SU-DHL-6 (cell line): ENCODE data around the gene ZFHX3.

Experiments
- H2AFZ ChIP-seq: fragments of 200-600 bp; sonication (generic); 2 replicates; pipeline ENCODE4 v1.6.1; 2014; ENCODE audit warnings: low read depth, mild to moderate bottlenecking, moderate library complexity, mixed read lengths, antibody characterized with exemption, low read length; ENCODE audit not compliant: severe bottlenecking
- H3F3A ChIP-seq: fragments of 200-600 bp; shearing (Covaris generic); 2 replicates; pipeline ENCODE4 v1.6.0; 2016; ENCODE audit warnings: antibody characterized with exemption, mild to moderate bottlenecking; ENCODE audit not compliant: insufficient read depth
- H3K27ac ChIP-seq: fragments of 200-600 bp; sonication (generic); 2 replicates; pipeline ENCODE4 v1.5.1; 2016; ENCODE audit warnings: low read depth, mild to moderate bottlenecking, low read length, moderate library complexity, mixed read lengths
- H3K27me3 ChIP-seq: fragments of 200-600 bp; sonication (generic), shearing (Covaris generic); 2 replicates; pipeline ENCODE4 v1.6.0; 2014; ENCODE audit warnings: mild to moderate bottlenecking, low read length
- H3K36me3 ChIP-seq: fragments of 200-600 bp; sonication (generic); 2 replicates; pipeline ENCODE4 v1.6.1; 2014; ENCODE audit warnings: mild to moderate bottlenecking, low read length, mixed read lengths
- H3K4me2 ChIP-seq: fragments of 300-600, 200-600 bp; shearing (Covaris generic), sonication (generic); 2 replicates; pipeline ENCODE4 v1.6.0; 2014; ENCODE audit warnings: low read length, low read depth, mild to moderate bottlenecking; ENCODE audit not compliant: poor library complexity, severe bottlenecking
- H3K4me3 ChIP-seq: fragments of 200-600 bp; sonication (generic); 2 replicates; pipeline ENCODE4 v1.5.1; 2014; ENCODE audit warnings: antibody characterized with exemption, low read length, mild to moderate bottlenecking, mixed read lengths; ENCODE audit not compliant: insufficient read depth, poor library complexity, severe bottlenecking
- H3K79me2 ChIP-seq: fragments of 200-600 bp; sonication (generic); 2 replicates; pipeline ENCODE4 v1.6.1; 2014; ENCODE audit warnings: mild to moderate bottlenecking, low read length, moderate library complexity; ENCODE audit not compliant: insufficient read depth
- H3K9ac ChIP-seq: fragments of 200-600 bp; sonication (generic); 2 replicates; pipeline ENCODE4 v1.7.0; 2014; ENCODE audit warnings: mild to moderate bottlenecking, low read length
- H3K9me2 ChIP-seq: fragments of 200-600 bp; sonication (generic); replicated peaks from 2 replicates; pipeline ENCODE4 v1.6.1; 2014; ENCODE audit warnings: low read length; ENCODE audit not compliant: insufficient read depth
- H3K9me3 ChIP-seq: fragments of 200-600 bp; sonication (generic); 2 replicates; pipeline ENCODE4 v1.6.1; 2014; ENCODE audit warnings: low read length, mixed read lengths; ENCODE audit not compliant: insufficient read depth
- H4K20me1 ChIP-seq: fragments of 200-600 bp; sonication (generic); 2 replicates; pipeline ENCODE4 v1.6.1; 2014; ENCODE audit warnings: low read depth, mild to moderate bottlenecking, antibody characterized with exemption, low read length, moderate library complexity, mixed read lengths
- CTCF ChIP-seq: fragments of 200-600 bp; sonication (generic); IDR thresholded peaks from one replicate; pipeline ENCODE4 v1.5.1; 2017; ENCODE audit warnings: antibody characterized with exemption, mild to moderate bottlenecking, low read length, moderate library complexity; ENCODE audit not compliant: insufficient read depth, poor library complexity, severe bottlenecking
- EZH2phosphoT487 ChIP-seq: fragments of 200-600 bp; sonication (generic), shearing (Covaris generic); conservative IDR thresholded peaks from 2 replicates; pipeline ENCODE4 v1.6.1; 2018; ENCODE audit warnings: mild to moderate bottlenecking, antibody characterized with exemption, low read length, moderate library complexity, mixed read lengths

Gene ZFHX3

GRCh38 chr16:72947379-72948237, 100.3 kb downstream of the ZFHX3 start:
- H3K27ac ChIP-seq: no peak overlapping the region
- no peak overlapping the region for H3K4me2 ChIP-seq
- H3K9me2 ChIP-seq: no peaks in the 10 kb centered on the region
- no peaks in the 10 kb centered on the region for H3F3A ChIP-seq
- H3K36me3 ChIP-seq: no peaks in the 10 kb centered on the region
- no peak for TF ChIP-seq CTCF
- no peak for TF ChIP-seq EZH2phosphoT487
- H3K4me3 ChIP-seq: no peak overlapping the region
- H2AFZ ChIP-seq: no peak overlapping the region
- H4K20me1 ChIP-seq: no peaks in the 10 kb centered on the region
- no peak overlapping the region for H3K9ac ChIP-seq
- H3K27me3 ChIP-seq: no peaks in the 10 kb centered on the region
- H3K9me3 ChIP-seq: no peaks in the 10 kb centered on the region
- H3K79me2 ChIP-seq: no peaks in the 10 kb centered on the region

GRCh38 chr16:72946474-72947194, 101.3 kb downstream of the ZFHX3 start:
- H3K9me2 ChIP-seq: no peaks in the 10 kb centered on the region
- TF ChIP-seq EZH2phosphoT487: no peak
- TF ChIP-seq CTCF: no peak
- no peaks in the 10 kb centered on the region for H3K9me3 ChIP-seq
- H3K27ac ChIP-seq: no peak overlapping the region
- H3K36me3 ChIP-seq: no peaks in the 10 kb centered on the region
- no peak overlapping the region for H3K4me3 ChIP-seq
- H3K79me2 ChIP-seq: no peaks in the 10 kb centered on the region
- H3K9ac ChIP-seq: no peak overlapping the region
- no peaks in the 10 kb centered on the region for H3F3A ChIP-seq
- H3K27me3 ChIP-seq: no peaks in the 10 kb centered on the region
- H2AFZ ChIP-seq: no peak overlapping the region
- H3K4me2 ChIP-seq: no peak overlapping the region
- H4K20me1 ChIP-seq: no peaks in the 10 kb centered on the region

- no peaks in the 10 kb centered on the region for H3K27me3 ChIP-seq
- no peak overlapping the region for H3K4me2 ChIP-seq
- H3K27ac ChIP-seq: no peak overlapping the region
- H3K9me2 ChIP-seq: no peaks in the 10 kb centered on the region
- TF ChIP-seq EZH2phosphoT487 (no peak), CTCF (no peak)
- H4K20me1 ChIP-seq: no peaks in the 10 kb centered on the region
- no peaks in the 10 kb centered on the region for H3K9me3 ChIP-seq
- H3K36me3 ChIP-seq: no peaks in the 10 kb centered on the region
- H3K9ac ChIP-seq: no peak overlapping the region
- H3K4me3 ChIP-seq: no peak overlapping the region
- no peaks in the 10 kb centered on the region for H3K79me2 ChIP-seq
- no peaks in the 10 kb centered on the region for H3F3A ChIP-seq
- H2AFZ ChIP-seq: no peak overlapping the region
Observed at GRCh38 chr16:72946063-72946462, 101.9 kb downstream of the ZFHX3 start.
